GM10248 (cell line): ENCODE data around the gene EIF3I.

Source experiments
- CTCF ChIA-PET: fragments of 300-600 bp; sonication (Branson Sonifier 250); formaldehyde crosslinking; extraction: SDS; loops from one replicate; lab custom pipeline; 2021; ENCODE audit warnings: antibody characterized with exemption; lab: Yijun Ruan, JAX
- POLR2A ChIA-PET: fragments of 350-650 bp; sonication (Branson Sonifier 250); formaldehyde crosslinking; extraction: SDS; loops from one replicate; lab custom pipeline; 2020; ENCODE audit warnings: antibody characterized with exemption; lab: Yijun Ruan, JAX
- DNase-seq: peaks from one replicate; pipeline ENCODE4 v3.0.0; 2012; ENCODE audit errors: extremely low spot score
- CTCF ChIP-seq: IDR thresholded peaks from 2 replicates; pipeline ENCODE4 v1.5.1; 2012; ENCODE audit warnings: mild to moderate bottlenecking, low read depth; ENCODE audit errors: extremely low read depth, missing control alignments, control extremely low read depth

Gene EIF3I

GRCh38 chr1:32186491-32186890, 35.7 kb upstream of the EIF3I start:
- ChIA-PET POLR2A (interaction anchor here (0.6 to 1.2 kb wide), 2 partner anchors 12 to 48 kb away, joined by 3 read pairs; no protein-coding TSS in a partner anchor), CTCF (interaction anchor here (0.8 to 2.2 kb wide), 3 partner anchors 11 to 62 kb away, joined by 3 to 10 read pairs (median 4); no protein-coding TSS in a partner anchor)
- TF ChIP-seq CTCF = no peak
- DNase-seq = no peak

GRCh38 chr1:32187850-32188249, 34.4 kb upstream of the EIF3I start:
- TF ChIP-seq CTCF = no peak
- DNase-seq = no peak
- ChIA-PET POLR2A (interaction anchor here (0.6 kb wide), 1 partner anchor 78 kb away, joined by 10 read pairs; no protein-coding TSS in a partner anchor), CTCF (interaction anchor here (0.7 to 1.3 kb wide), 2 partner anchors 28 to 33 kb away, joined by 3 read pairs; no protein-coding TSS in a partner anchor)

- no peak for DNase-seq
- no peak for TF ChIP-seq CTCF
- ChIA-PET POLR2A (interaction anchor here (0.6 to 1.5 kb wide), 3 partner anchors 9 to 140 kb away, joined by 3 to 7 read pairs (median 3); partner anchors contain the start of gene TXLNA), CTCF (interaction anchor here (0.9 to 1.9 kb wide), 4 partner anchors 8 to 119 kb away, joined by 3 to 7 read pairs (median 6); partner anchors contain the start of genes CCDC28B and TMEM39B)
Measured at GRCh38 chr1:32192220-32192948, 29.8 kb upstream of the EIF3I start.

- CTCF ChIA-PET = interaction anchor here (1.1 to 1.7 kb wide), 4 partner anchors 11 to 218 kb away, joined by 3 to 8 read pairs (median 4); no protein-coding TSS in a partner anchor
- POLR2A ChIA-PET = interaction anchor here (1.0 to 1.3 kb wide), 2 partner anchors 16 to 141 kb away, joined by 3 to 4 read pairs; partner anchors contain the start of genes MARCKSL1 and TXLNA
Measured at GRCh38 chr1:32194984-32195383, 27.2 kb upstream of the EIF3I start.

GRCh38 chr1:32195531-32195930, 26.7 kb upstream of the EIF3I start:
- TF ChIP-seq CTCF = no peak
- ChIA-PET CTCF (interaction anchor here (1.1 to 1.7 kb wide), 4 partner anchors 11 to 218 kb away, joined by 3 to 8 read pairs (median 4); no protein-coding TSS in a partner anchor), POLR2A (interaction anchor here (1.0 to 1.3 kb wide), 2 partner anchors 16 to 140 kb away, joined by 3 to 4 read pairs; partner anchors contain the start of genes MARCKSL1 and TXLNA)
- DNase-seq = no peak

More at GRCh38 chr1:32194984-32195383, 27.2 kb upstream of the EIF3I start:
- TF ChIP-seq CTCF = no peak
- DNase-seq = no peak
